ENCODE measurements around the gene SUPT3H.

The SUPT3H gene

GRCh38 chr6:45377554-45378333, at the start of gene SUPT3H:
TSS of gene SUPT3H (minus strand) at chr6:45377934.
- peak; percentile 86 for DNase-seq

- DNase-seq: no peak
These were observed 48.5 kb upstream of the SUPT3H start for GRCh38 chr6:45426251-45426650.

DNA sequence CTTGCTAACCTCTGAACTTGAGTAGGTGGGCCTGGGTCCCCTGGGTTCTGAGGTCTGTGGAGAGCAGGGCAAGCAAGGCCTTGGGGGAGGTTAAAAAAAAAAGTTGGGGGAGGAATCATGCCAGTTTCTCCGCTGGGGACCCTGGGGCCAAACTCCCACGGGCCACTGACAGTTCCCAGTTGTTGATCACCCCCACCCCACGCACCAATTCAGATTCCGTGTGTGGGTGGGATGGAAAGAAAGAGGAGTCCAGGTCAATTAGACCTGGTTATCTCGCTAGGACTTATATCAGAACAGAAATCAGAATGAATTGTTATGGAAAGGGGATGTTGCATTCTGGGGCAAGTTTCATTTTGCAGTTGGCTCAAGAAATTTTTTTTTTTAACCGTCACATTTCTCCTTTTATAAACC, 46.7 kb upstream of the SUPT3H start:
- no peak for DNase-seq

DNA sequence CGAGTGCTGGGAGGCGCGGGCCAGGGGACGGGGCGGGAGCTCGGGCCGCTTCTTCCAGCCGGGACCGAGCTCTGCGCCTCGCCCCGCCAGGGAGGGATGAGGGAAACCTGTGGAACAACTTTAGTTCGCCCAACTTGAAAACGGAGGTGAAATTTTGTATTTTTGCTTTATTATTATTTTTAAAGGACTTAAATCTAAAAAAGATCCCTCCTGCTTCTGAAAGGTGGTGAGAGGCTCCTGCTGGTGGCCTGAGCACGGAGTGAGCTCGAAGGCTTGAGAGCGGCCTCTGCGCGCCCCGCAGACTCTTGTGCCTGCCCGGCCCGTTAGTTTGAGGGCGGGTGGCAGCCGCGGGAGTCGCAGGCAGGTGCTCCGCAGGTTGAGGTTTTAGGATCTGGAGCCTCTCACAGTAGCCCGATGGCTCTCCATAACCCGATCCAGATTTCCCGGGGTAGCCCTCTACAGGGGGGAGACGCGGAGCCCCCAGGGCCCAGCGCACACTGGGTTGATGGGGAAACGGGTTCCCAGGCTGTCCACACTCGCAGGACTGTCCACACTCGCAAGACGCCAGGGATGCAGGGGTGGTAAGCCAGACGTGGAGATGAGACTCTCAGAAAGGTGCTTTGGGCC, 46.2 kb upstream of the SUPT3H start:
- DNase-seq: no peak

DNA sequence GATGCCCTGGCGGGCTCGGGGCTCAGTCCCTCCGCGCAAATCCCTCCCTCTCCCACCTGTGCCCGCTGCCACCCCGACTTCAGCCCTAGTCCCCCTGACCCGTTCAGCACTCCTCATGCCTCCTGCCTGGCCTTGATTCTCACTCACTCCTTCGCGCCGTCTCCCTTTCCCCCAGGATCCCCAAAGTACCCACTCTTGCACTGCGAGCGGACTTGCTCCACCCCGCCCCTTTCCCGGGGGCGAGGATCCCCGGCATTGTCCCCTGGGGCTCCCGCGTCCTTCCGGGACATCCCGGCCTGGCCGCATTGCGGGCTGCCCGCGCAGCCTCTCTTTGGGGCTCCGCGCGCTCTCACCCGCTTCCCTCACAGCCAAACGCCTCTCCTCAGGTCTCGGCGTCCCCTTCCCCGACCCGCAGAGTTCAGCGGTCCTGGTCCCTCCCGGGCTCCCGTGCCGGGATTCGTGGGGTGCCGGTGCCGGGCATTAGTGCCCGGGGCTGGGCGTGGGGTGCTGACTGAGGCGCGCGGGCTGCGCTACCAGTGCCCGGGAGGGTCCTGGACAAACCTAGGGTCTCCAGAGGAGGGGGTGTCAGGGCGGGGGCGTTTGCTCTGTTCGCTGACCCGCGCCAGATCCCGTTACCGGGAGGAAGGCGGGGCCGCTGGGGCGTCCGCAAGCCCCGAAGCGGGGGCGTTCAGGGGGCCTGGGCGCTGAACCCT, 45.5 kb upstream of the SUPT3H start:
- no peak for DNase-seq

DNA sequence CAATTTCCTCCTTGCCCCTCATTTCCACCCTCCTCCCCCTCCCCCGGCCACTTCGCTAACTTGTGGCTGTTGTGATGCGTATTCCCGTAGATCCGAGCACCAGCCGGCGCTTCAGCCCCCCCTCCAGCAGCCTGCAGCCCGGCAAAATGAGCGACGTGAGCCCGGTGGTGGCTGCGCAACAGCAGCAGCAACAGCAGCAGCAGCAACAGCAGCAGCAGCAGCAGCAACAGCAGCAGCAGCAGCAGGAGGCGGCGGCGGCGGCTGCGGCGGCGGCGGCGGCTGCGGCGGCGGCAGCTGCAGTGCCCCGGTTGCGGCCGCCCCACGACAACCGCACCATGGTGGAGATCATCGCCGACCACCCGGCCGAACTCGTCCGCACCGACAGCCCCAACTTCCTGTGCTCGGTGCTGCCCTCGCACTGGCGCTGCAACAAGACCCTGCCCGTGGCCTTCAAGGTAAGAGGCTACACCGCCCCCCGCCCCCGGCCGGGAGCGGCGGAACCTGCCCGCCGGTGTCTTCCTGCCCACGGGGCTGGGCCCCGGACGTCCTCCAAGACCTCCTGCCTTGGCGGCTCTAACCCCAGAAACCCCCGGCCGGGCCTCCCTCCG, 44.9 kb upstream of the SUPT3H start:
- peak; percentile 36 for DNase-seq

GRCh38 chr6:45421709-45422502, 44.2 kb upstream of the SUPT3H start:
- DNase-seq: peak; percentile 22

- no peak for DNase-seq
These were observed 43.4 kb upstream of the SUPT3H start for GRCh38 chr6:45420909-45421708.

DNA sequence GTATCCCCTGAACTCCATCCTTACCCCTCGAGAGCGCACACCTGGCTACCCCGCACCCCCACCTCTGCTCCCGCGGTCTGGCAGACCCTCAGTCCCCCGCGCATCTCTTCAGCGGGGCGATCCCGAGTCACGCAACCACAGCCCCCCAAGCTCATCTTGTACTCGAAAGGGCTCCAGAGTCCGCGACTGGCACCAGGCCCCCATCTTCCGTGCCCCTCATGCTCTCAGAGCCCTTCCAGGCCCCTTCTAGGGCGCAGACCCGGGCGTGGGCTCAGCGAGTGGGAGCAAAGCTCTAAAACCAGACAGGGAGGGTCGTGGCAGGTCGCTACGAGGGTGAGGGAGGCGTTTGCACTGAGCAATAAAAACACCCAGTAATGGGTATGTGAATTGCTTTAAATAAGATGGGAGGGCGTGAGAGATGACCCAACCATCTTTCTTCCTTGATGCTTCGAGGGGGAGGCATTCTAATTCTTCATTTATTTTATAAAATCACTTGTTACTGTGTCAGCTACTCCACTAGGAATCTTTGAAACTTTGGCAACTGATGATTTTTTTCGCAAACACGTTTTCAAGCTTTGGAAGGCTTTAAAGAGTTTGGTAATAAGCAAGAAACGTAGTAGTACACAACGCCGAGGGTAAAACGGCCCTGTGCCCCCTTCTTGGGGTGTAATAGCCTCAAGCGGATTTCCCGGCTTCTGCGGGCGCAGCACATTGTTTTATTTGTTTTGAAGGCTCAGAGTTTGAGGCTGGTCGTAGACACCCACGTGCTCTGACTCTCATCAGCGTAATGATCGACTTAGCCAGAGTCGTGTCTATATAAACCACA, 42.6 kb upstream of the SUPT3H start:
- no peak for DNase-seq

DNA sequence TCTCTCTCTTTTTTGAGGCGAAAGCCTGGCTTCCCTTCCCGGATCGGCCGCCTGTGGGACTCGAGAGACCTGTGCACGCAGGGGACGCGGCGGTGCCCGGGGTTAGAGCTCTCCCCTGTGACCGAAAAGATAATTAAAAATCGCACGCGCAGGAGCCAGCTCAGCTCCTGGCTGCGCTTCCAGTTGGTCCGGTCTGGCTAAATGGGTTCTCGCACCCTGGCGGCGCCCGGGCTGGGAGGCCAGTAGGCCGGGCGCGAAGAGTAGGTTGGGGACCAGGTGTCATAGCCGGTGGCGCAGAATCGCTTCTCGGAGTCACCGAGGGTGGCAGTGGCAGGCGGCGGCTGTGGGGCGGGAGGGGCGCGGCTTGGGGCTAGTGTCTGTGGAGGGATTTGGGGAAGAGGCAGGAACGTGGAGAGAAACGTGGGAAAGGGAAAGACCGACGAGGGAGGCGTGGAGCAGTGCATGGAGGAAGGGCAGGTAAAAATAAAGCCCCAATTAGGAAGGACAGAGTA, 41.9 kb upstream of the SUPT3H start:
- DNase-seq: peak; percentile 43

DNA sequence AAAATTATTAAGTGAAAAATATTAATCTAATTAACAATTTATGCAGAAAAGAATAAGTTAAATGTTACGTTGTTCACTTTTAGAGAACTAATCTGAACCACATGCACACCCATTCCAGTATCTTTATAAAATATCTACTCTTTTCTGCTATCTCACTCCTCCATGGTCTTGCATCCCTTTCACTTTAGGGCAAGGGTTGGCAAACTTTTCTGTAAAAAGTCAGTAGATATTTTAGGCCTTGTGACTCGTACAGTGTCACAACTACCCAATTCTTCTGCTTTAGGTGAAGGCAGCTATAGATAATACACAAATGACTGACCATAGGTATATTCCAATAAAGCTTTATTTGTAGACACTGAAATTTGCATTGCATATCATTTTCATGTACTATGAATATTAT, 39.7 kb upstream of the SUPT3H start:
- DNase-seq: no peak

DNA sequence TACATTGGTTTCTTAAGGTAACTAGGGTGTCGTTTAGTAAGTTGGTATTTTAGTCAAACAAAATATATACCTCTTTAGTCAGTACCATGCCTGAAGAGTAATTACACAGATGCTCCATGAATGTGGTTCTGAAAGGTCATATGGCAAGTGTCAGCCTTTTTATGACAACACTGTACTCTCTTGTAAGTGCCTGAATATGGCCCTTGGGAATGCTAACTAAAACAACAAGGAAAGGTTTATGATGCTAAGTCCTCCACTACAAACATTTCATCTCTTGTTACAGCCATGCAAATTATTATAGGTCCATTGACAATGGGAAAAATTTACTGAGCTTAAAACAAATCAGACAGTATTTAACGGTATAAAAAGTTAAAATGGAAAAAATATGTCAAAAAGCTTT, 39.0 kb upstream of the SUPT3H start:
- no peak for DNase-seq

GRCh38 chr6:45415788-45416518, 38.2 kb upstream of the SUPT3H start:
- DNase-seq: no peak

- no peak for DNase-seq
These were observed 37.6 kb upstream of the SUPT3H start for GRCh38 chr6:45415315-45415714.

DNA sequence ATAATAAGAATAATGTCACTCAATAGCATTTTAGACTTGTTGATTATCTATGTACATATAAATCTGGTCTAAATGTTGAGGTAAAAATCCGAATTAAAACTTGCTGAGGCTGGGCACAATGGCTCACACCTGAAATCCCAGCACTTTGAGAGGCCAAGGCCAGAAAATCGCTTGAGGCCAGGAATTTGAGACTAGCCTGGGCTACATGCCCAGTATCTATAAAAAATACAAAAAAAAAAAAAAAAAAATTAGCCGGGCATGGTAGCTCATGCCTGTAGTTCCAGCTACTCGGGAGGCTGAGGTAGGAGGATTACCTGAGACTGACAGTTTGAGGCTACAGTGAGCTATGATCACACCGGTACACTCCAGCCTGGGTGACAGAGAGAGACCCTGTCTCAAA, 34.2 kb upstream of the SUPT3H start:
- no peak for DNase-seq

- no peak for DNase-seq
These were observed 22.3 kb upstream of the SUPT3H start for GRCh38 chr6:45400021-45400420.

DNA sequence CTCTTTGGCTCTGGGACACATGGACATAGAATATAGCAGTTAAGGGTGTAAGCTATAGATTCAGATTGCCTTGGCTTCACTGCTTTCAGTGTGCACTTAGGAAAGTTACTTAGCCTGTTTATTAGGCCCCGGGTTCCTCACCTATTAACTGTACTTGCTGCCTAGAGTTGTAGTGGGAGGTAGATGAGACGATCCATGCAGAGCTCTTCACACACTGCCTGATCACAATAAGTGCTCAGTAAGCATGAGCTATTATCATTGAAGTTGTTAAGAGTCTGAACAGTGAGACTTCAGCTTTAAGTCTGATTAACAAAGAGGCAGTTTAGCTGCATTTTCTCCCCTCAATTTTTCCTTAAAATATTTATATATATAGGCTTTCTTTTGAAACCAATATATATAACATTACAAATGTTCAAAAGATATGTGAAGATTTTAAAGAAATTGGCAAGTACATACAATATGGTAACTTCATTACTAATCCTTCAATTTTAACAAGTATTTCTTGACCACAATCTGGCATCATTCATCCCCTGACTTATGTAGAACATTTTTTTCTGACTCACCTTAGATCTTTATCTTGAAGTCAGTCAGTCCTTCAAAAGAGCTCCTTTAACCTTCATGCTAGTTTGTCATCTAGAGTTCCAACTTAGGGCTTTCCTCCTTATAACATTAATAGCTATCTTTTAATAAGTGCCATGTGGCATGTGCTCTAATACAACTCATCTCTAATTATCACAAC, 20.5 kb upstream of the SUPT3H start:
- DNase-seq: no peak

DNA sequence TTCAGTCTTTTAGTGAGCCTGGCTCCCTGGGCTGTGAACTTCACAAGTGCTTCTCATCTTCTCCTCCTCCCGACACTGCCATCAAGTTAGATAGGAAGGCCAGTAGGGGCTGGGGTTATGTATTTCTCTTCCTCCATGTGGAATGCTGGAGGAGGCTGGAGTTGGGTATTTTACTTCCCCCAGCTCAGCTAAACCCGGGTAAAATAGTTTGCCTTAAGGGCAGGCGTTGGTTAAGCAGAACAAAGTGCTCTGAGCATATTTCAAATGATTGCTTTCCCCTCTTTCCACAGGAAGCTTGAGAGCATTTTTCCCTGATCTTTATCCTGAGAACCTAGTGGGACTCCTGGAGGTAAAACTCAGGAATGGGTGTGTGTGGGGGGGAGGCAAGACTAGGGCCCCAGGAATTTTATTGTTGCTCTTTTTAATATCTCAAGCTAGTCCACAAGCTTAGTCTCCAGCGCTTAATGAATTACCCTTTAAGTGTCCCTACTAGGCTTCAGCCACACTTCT, 16.9 kb upstream of the SUPT3H start:
- DNase-seq: no peak

- no peak for DNase-seq
These were observed 10.6 kb upstream of the SUPT3H start for GRCh38 chr6:45388328-45388727.

All from activated CD4-positive, alpha-beta T cell treated with anti-CD3 and anti-CD28 coated beads for 1 hour (primary cell).